Breast epithelium (tissue), 3 donors: ENCODE data around the gene AASS.

Source experiments
- CTCF ChIP-seq, 3 donors: fragments of 450-650 bp; IDR thresholded peaks; one replicate each; pipeline ENCODE4 v1.5.1; 2016 to 2017; ENCODE audit warnings: antibody characterized with exemption in 3 of 3, mild to moderate bottlenecking in 3 of 3, moderate library complexity in 3 of 3
- POLR2A ChIP-seq: fragments of 450-650 bp; IDR thresholded peaks from one replicate; pipeline ENCODE4 v1.6.1; 2016; ENCODE audit warnings: antibody characterized with exemption, mild to moderate bottlenecking, moderate library complexity

- no peak for TF ChIP-seq POLR2A
- no peak for TF ChIP-seq CTCF (IDR thresholded peaks at IDR 0.05)
Measured at GRCh38 chr7:122137251-122138077, 6.6 kb downstream of the AASS start.
